H1 (cell line): Measurements from ENCODE around the gene RAB40C. TPM values are rescaled to one million over a fixed set of nuclear protein-coding genes. Genes with fewer than 3 reads are reported as not detected.

Experiments used
- KDM1A ChIP-seq: fragments of 200-600, 300-600 bp; sonication (generic); IDR thresholded peaks from 2 replicates; pipeline ENCODE4 v1.7.1; 2016; ENCODE audit warnings: mild to moderate bottlenecking, low read length, borderline replicate concordance
- polyA plus RNA-seq, 7 experiments: library from polyadenylated mRNA; depleted of rRNA in 3 of 7; stranded (reverse) in 5 of 7; unstranded in 2 of 7; fragments of >200 nt in 5 of 7; fragments of 200-250 nt in 2 of 7; gene quantifications; 1 replicate in 5 of 7; 2 replicates in 1 of 7; 4 replicates in 1 of 7; pipeline versions ENCODE4 v1.2.1 to v1.2.3, GENCODE V29; 2011 to 2013; ENCODE audit warnings: missing spikeins in 2 of 7, mixed read lengths in 2 of 7
- total RNA-seq: library from RNA; stranded (reverse); fragmentation: NEBNext Ultra II Directional; extraction: Animal tissue kit (Norgen Biotek cat#: 25700); gene quantifications from 2 replicates; pipeline ENCODE4 v1.2.1, GENCODE V29; 2021

The RAB40C gene
- total and polyA plus RNA-seq, 2 of the 8 experiments (the other 6 are each of a cell fraction or from before 2014, with no cell fraction given) = 13.9 to 15.6 TPM

DNA sequence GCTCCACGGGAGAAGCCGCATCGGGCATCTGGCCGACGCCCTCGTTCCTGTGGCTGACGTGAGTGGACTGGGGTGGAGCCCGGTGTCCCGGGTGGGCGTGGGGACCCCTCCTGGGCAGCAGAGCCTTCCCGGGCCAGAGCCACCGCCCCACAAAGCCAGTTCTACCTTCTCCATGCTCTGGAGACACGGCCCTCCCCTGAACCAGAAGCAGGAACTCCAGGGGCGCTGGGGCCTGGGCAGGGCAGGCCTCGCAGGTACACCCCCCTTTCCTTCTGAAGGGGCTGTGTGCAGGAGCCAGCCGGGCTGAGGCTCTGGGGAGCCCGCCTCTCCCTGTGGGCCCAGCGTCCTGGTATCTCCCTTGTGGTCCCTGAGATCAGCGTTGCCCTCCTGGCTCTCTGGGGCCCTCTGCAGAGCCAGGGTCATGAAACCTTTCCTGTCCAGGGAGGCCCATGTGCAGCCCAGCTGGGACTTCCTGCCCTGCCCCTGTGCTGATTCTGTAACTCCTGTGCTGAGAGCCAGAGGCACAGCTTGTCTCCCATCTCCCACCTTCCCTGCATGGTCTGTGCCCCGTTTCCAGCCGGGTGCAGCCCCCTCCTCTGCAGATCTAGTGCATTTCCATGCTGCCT lies 13.6 kb upstream of the RAB40C start (continued):
- no peak for TF ChIP-seq KDM1A
